MCF 10A (cell line): ENCODE measurements around the gene F8. TPM values are rescaled to one million over a fixed set of nuclear protein-coding genes. Genes with fewer than 3 reads are reported as not detected.

Experiments used
- BruUV-seq: library from RNA; stranded (reverse); fragments of 400-500 nt; replicated peaks from 2 replicates; lab custom pipeline; 2021; lab: Mats Ljungman, UMichigan
- CTCF ChIA-PET: fragments of 300-600 bp; sonication (Branson Sonifier 250); formaldehyde crosslinking; extraction: SDS; loops from one replicate; lab custom pipeline; 2021; ENCODE audit warnings: antibody characterized with exemption, inconsistent platforms; lab: Yijun Ruan, JAX
- POLR2A ChIA-PET: fragments of 300-600, 350-650 bp; sonication (Branson Sonifier 250); formaldehyde crosslinking; extraction: SDS; loops from one replicate; lab custom pipeline; 2020; ENCODE audit warnings: antibody characterized with exemption, inconsistent platforms; lab: Yijun Ruan, JAX
- DNase-seq: peaks from one replicate; pipeline ENCODE4 v3.0.0-alpha.2; 2018; ENCODE audit not compliant: unreplicated experiment
- H3K27ac Mint-ChIP-seq: one replicate; pipeline ENCODE4 v1.8.0; 2022; ENCODE audit warnings: mild to moderate bottlenecking, low read depth, mixed read lengths; ENCODE audit not compliant: unreplicated experiment
- H3K27me3 Mint-ChIP-seq: one replicate; pipeline ENCODE4 v1.8.0; 2022; ENCODE audit warnings: mixed read lengths; ENCODE audit not compliant: insufficient read depth, unreplicated experiment
- H3K36me3 Mint-ChIP-seq: one replicate; pipeline ENCODE4 v1.8.0; 2022; ENCODE audit warnings: mild to moderate bottlenecking, moderate library complexity, mixed read lengths; ENCODE audit not compliant: insufficient read depth, unreplicated experiment
- H3K4me1 Mint-ChIP-seq: one replicate; pipeline ENCODE4 v1.8.0; 2022; ENCODE audit warnings: mixed read lengths; ENCODE audit not compliant: insufficient read depth, unreplicated experiment
- H3K4me3 Mint-ChIP-seq: one replicate; pipeline ENCODE4 v1.8.0; 2022; ENCODE audit warnings: mild to moderate bottlenecking, moderate library complexity, mixed read lengths; ENCODE audit not compliant: unreplicated experiment
- H3K9me3 Mint-ChIP-seq: one replicate; pipeline ENCODE4 v1.8.0; 2022; ENCODE audit warnings: mixed read lengths; ENCODE audit not compliant: unreplicated experiment
- CTCF ChIP-seq: fragments of 200-600 bp; IDR thresholded peaks from one replicate; pipeline ENCODE4 v1.8.0; 2022; ENCODE audit warnings: antibody characterized with exemption, mild to moderate bottlenecking; ENCODE audit not compliant: unreplicated experiment
- intact Hi-C: fragments of 100-400 bp; cut with micrococcal nuclease; formaldehyde crosslinking; loops from 2 replicates; pipeline ENCODE4 v1.14.1; 2022
- microRNA-seq: library from miRNA; unstranded; fragments of <30 nt; microRNA quantifications from one replicate; pipeline ENCODE4 v1.2.0, GENCODE V29; 2022
- total RNA-seq: library from RNA; stranded (reverse); gene quantifications from 2 replicates; pipeline ENCODE4 v1.2.3, GENCODE V29; 2022

The F8 gene
- total RNA-seq, 1 experiment from 2014 or later, result 5.3 TPM

GRCh38 chrX:154795016-154795415 is 227.5 kb downstream of the F8 start:
- Mint-ChIP-seq H3K9me3 (no peaks in the 10 kb centered on the region), H3K4me3 (no peak overlapping the region), H3K27me3 (peaks cover under 1% of the 10 kb centered on the region), H3K36me3 (no peaks in the 10 kb centered on the region), H3K4me1 (peaks cover 27% of the 10 kb centered on the region), H3K27ac (no peak overlapping the region)
- DNase-seq, result no peak
- CTCF ChIA-PET, result interaction anchor here (0.6 kb wide), 1 partner anchor 26 kb away, joined by 3 read pairs; no protein-coding TSS in a partner anchor
- POLR2A ChIA-PET, result no interaction called here
- intact Hi-C loops, result no loop called here
- no peak for TF ChIP-seq CTCF
- BruUV-seq, result no TSS peak

GRCh38 chrX:154793084-154793795 is 229.3 kb downstream of the F8 start:
- H3K36me3 Mint-ChIP-seq, result no peaks in the 10 kb centered on the region
- intact Hi-C loops, result no loop called here
- no peak for TF ChIP-seq CTCF
- H3K9me3 Mint-ChIP-seq, result no peaks in the 10 kb centered on the region
- no peak overlapping the region for H3K4me3 Mint-ChIP-seq
- BruUV-seq, result no TSS peak
- ChIA-PET POLR2A (no interaction called here), CTCF (no interaction called here)
- H3K4me1 Mint-ChIP-seq, result peaks cover 13% of the 10 kb centered on the region
- peaks cover 18% of the 10 kb centered on the region for H3K27me3 Mint-ChIP-seq
- no peak for DNase-seq
- H3K27ac Mint-ChIP-seq, result no peak overlapping the region

- Mint-ChIP-seq H3K36me3 (no peaks in the 10 kb centered on the region), H3K4me3 (no peak overlapping the region), H3K27me3 (peaks cover 25% of the 10 kb centered on the region), H3K9me3 (no peaks in the 10 kb centered on the region), H3K4me1 (peaks cover 5% of the 10 kb centered on the region), H3K27ac (no peak overlapping the region)
- ChIA-PET POLR2A (interaction anchor here (0.6 to 0.8 kb wide), 2 partner anchors 16 to 21 kb away, joined by 3 to 4 read pairs; no protein-coding TSS in a partner anchor), CTCF (no interaction called here)
- no peak for TF ChIP-seq CTCF
- no peak for DNase-seq
- intact Hi-C loops, result no loop called here
- no TSS peak for BruUV-seq
Measured at GRCh38 chrX:154791939-154792338, 230.6 kb downstream of the F8 start.

GRCh38 chrX:154791467-154791866 is 231.1 kb downstream of the F8 start:
- no TSS peak for BruUV-seq
- POLR2A ChIA-PET, result interaction anchor here (0.6 to 0.8 kb wide), 2 partner anchors 16 to 21 kb away, joined by 3 to 4 read pairs; no protein-coding TSS in a partner anchor

More at GRCh38 chrX:154791467-154791866, 231.1 kb downstream of the F8 start:
- Mint-ChIP-seq H3K4me1 (peaks cover under 1% of the 10 kb centered on the region), H3K27ac (no peak overlapping the region), H3K9me3 (no peaks in the 10 kb centered on the region), H3K36me3 (peaks cover 2% of the 10 kb centered on the region), H3K27me3 (peaks cover 30% of the 10 kb centered on the region), H3K4me3 (no peak overlapping the region)
- no peak for DNase-seq
- intact Hi-C loops, result no loop called here
- CTCF ChIA-PET, result no interaction called here
- no peak for TF ChIP-seq CTCF

Small RNAs within 50 kb of the gene (microRNA-seq; reads per million reads assigned to microRNA genes)
- not detected for gene MIR1184-1

Other genes starting within 250 kb of the F8 start
- gene MPP1, start 217.2 kb downstream of the F8 start, total RNA-seq, result 11.8 and 12.7 TPM in 2 replicates
- not detected in 2 replicates for gene SMIM9, start 188.1 kb downstream of the F8 start, total RNA-seq
- 10.4 and 12.4 TPM in 2 replicates for gene F8A1, start 136.4 kb downstream of the F8 start, total RNA-seq
- gene FUNDC2, start 4.1 kb upstream of the F8 start, total RNA-seq, result 54.8 and 70.2 TPM in 2 replicates
- 8.0 and 10.1 TPM in 2 replicates for gene CMC4, start 48.4 kb upstream of the F8 start, total RNA-seq
- 21.3 and 32.2 TPM in 2 replicates for gene MTCP1, start 48.4 kb upstream of the F8 start, total RNA-seq
- gene BRCC3, start 48.8 kb upstream of the F8 start, total RNA-seq, result 21.1 and 22.9 TPM in 2 replicates
- 60.5 and 62.9 TPM in 2 replicates for gene VBP1, start 193.7 kb upstream of the F8 start, total RNA-seq
- gene RAB39B, start 241.8 kb upstream of the F8 start, total RNA-seq, result 5.0 and 6.0 TPM in 2 replicates